Suppressor macrophage (primary cell): ENCODE results near the gene TRPM2.

Source experiments
- DNase-seq, 4 experiments: peaks; one replicate each; pipeline ENCODE4 v3.0.0-alpha.2; 2020 to 2022

Gene TRPM2

GRCh38 chr21:44485254-44485793 lies 131.9 kb downstream of the TRPM2 start:
- peak in 1 of 4 experiments; percentile 30 for DNase-seq

DNA sequence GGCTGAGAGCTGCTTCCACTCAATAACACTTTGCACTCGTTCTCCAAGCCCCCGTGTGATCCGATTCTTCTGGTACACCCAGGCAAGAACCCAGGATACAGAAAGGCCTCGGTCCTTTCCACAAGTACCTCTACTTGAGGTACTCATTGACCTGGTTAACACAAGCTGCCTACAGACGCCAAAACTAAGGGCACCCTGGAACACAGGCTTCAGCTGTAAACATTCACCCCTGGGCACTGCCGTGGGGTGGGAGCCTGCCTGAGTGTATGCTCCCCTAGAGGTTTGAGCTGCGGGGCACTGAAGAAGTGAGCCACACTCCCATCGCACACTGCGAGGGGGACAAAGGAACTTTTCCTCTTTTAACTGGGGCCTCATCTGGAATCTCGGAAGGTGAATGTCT lies 132.4 kb downstream of the TRPM2 start:
- DNase-seq = no peak

DNA sequence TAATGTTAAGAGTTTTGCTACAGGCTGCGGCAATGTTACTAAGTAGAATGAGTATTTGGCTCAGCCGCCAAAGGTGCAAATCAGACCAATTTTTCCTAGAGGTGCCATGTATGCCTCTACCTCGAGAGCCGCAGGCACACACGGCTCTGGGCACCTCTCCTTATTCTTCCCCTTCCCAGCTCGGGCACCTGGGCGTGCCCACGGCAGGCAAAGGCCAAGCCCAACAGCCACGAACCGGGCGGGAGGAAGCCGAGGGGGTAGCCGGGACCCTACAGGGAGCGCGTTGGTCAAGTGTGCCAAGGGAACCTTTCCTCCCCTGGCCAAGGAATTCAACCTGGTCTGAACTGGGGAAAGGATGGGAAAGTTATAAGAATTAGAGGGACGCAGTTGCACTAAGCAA lies 132.9 kb downstream of the TRPM2 start:
- no peak for DNase-seq

DNA sequence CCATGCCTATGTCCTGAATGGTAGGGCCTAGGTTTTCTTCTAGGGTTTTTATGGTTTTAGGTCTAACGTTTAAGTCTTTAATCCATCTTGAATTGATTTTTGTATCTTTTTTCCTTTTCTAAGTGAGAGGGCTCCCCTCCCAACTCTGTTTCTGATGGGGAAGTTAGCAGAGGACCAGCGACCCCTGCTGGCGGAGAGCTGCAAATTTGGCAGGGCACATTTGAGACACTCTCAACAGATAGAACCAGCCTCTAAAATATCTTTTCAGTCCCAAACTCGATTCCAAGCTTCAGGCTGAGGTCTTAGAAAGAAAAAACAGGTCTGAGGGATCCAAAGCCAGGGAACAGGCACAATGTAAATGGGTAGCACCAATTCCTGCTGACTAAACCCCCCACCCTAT lies 134.4 kb downstream of the TRPM2 start:
- peak; percentile 38 to 73 (median 61) for DNase-seq

DNA sequence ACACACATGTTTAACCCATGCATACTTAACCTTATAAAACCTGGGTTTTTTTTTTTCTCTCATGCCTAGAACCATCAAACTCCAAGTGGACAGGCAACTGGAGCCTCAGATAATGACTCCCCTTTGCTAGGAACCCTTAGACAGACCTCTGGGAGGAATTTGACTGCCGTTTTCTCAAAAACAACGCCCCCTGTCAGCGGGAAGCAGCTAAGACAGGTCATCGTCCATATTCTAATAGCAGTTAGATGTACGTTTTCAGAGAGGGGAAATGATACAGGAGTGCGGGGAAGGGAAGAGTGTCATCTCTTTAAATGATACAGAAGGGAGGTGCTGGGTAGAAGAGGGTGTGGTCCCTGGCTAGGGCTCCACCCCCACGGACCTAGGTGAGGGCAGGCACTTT lies 136.5 kb downstream of the TRPM2 start:
- no peak for DNase-seq

DNA sequence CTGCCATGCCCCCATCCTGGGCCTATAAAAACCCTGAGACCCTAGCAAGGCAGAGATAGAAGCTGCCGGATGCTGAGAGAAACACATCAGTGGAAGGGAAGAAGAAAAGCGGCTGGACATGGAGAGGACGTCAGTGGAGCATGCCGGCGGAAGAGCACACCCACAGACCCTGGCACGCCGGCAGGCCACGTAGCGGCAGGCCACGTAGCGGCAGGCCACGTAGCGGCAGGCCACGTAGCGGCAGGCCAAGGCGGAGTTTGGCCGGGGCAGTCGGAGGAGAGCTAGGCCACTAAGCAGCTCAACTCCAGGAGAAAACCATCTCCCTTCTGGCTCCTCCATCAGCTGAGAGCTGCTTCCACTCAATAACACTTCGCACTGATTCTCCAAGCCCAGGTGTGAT lies 137.0 kb downstream of the TRPM2 start:
- no peak for DNase-seq

- DNase-seq = no peak
Observed at GRCh38 chr21:44490816-44491215, 137.4 kb downstream of the TRPM2 start.
